HL-60 (cell line): ENCODE data around the gene SOX2.

Experiments
- DNase-seq, 2 experiments: peaks; one replicate each; pipeline ENCODE4 v3.0.0-alpha.2; 2010 to 2020; ENCODE audit warnings: low read depth in 1 of 2, low spot score in 1 of 2
- H3K27ac ChIP-seq: fragments of 250-450 bp; sonication (Bioruptor Pico); replicated peaks from 2 replicates; pipeline ENCODE4 v1.5.1; 2020; ENCODE audit warnings: mild to moderate bottlenecking, moderate library complexity
- H3K27me3 ChIP-seq: fragments of 250-450 bp; sonication (Bioruptor Pico); 2 replicates; pipeline ENCODE4 v1.5.1; 2021; ENCODE audit warnings: mild to moderate bottlenecking, moderate library complexity; ENCODE audit not compliant: insufficient read depth, poor library complexity, severe bottlenecking
- H3K4me3 ChIP-seq: replicated peaks from 2 replicates; pipeline ENCODE4 v1.5.1; 2011; ENCODE audit warnings: mild to moderate bottlenecking, control low read depth, low read length; ENCODE audit not compliant: insufficient read depth
- CTCF ChIP-seq: IDR thresholded peaks from one replicate; pipeline ENCODE4 v1.5.1; 2011; ENCODE audit warnings: low read length, control low read depth, inconsistent platforms; ENCODE audit not compliant: insufficient read depth
- GABPA ChIP-seq: IDR thresholded peaks from 2 replicates; pipeline ENCODE4 v1.6.1; 2012; ENCODE audit warnings: low read depth
- POLR2AphosphoS5 ChIP-seq: IDR thresholded peaks from 2 replicates; pipeline ENCODE4 v1.6.1; 2012; ENCODE audit warnings: low read depth
- REST ChIP-seq: IDR thresholded peaks from 2 replicates; pipeline ENCODE4 v1.6.1; 2012; ENCODE audit warnings: low read depth; ENCODE audit not compliant: insufficient replicate concordance
- SPI1 ChIP-seq: IDR thresholded peaks from 2 replicates; pipeline ENCODE4 v1.6.1; 2012; ENCODE audit warnings: low read depth, mild to moderate bottlenecking, borderline replicate concordance

SOX2 gene

GRCh38 chr3:181728470-181729340 lies 17.0 kb downstream of the SOX2 start:
- TF ChIP-seq SPI1, result no peak
- TF ChIP-seq CTCF, result no peak
- no peak for TF ChIP-seq POLR2AphosphoS5
- TF ChIP-seq REST, result no peak
- no peak for TF ChIP-seq GABPA
- no peak overlapping the region for H3K4me3 ChIP-seq
- H3K27me3 ChIP-seq, result peaks cover 43% of the 10 kb centered on the region
- no peak overlapping the region for H3K27ac ChIP-seq
- no peak for DNase-seq

- TF ChIP-seq POLR2AphosphoS5 (no peak), SPI1 (no peak), CTCF (no peak), GABPA (no peak)
- Histone ChIP-seq H3K4me3 (no peak overlapping the region), H3K27me3 (peaks cover 36% of the 10 kb centered on the region), H3K27ac (no peak overlapping the region)
- no peak for DNase-seq
Observed at GRCh38 chr3:181729341-181729869, 17.7 kb downstream of the SOX2 start.

GRCh38 chr3:181730316-181730715 lies 18.6 kb downstream of the SOX2 start:
- DNase-seq, result no peak
- H3K27me3 ChIP-seq, result peaks cover 33% of the 10 kb centered on the region
- no peak overlapping the region for H3K4me3 ChIP-seq
- no peak overlapping the region for H3K27ac ChIP-seq
- TF ChIP-seq CTCF (no peak), POLR2AphosphoS5 (no peak), REST (no peak), GABPA (no peak), SPI1 (no peak)

- Histone ChIP-seq H3K27me3 (peaks cover 33% of the 10 kb centered on the region), H3K27ac (no peak overlapping the region), H3K4me3 (no peak overlapping the region)
- no peak for DNase-seq
- no peak for TF ChIP-seq REST
- no peak for TF ChIP-seq GABPA
- TF ChIP-seq SPI1, result no peak
- no peak for TF ChIP-seq CTCF
- TF ChIP-seq POLR2AphosphoS5, result no peak
Observed at GRCh38 chr3:181730934-181731333, 19.2 kb downstream of the SOX2 start.
